ENCODE results near the gene MEGF11. TPM values are rescaled to one million over a fixed set of nuclear protein-coding genes. Genes with fewer than 3 reads are reported as not detected.

Gene MEGF11
- total RNA-seq, 1 donor from 2014 or later, result 0.60 TPM

GRCh38 chr15:66021496-66022162, 231.9 kb downstream of the MEGF11 start:
- H3K36me3 Mint-ChIP-seq (ENCODE audit: insufficient read depth), result no peaks in the 10 kb centered on the region
- no peaks in the 10 kb centered on the region for H3K4me1 Mint-ChIP-seq (ENCODE audit: low read depth)
- H3K27me3 Mint-ChIP-seq, result peaks cover 39% of the 10 kb centered on the region
- H3K9me3 Mint-ChIP-seq (ENCODE audit: low read depth), result no peaks in the 10 kb centered on the region
- no peak for DNase-seq (ENCODE audit: low spot score, unreplicated experiment)
- no peak overlapping the region for H3K27ac Mint-ChIP-seq
- H3K4me3 Mint-ChIP-seq (ENCODE audit: low read depth), result no peak overlapping the region
- TF ChIP-seq CTCF (IDR thresholded peaks at IDR 0.05; ENCODE audit: unreplicated experiment), result no peak

GRCh38 chr15:66019826-66020398, 233.6 kb downstream of the MEGF11 start:
- Mint-ChIP-seq H3K4me1 (ENCODE audit: low read depth) (no peaks in the 10 kb centered on the region), H3K27me3 (peaks cover 26% of the 10 kb centered on the region), H3K9me3 (ENCODE audit: low read depth) (no peaks in the 10 kb centered on the region), H3K27ac (no peak overlapping the region), H3K4me3 (ENCODE audit: low read depth) (no peak overlapping the region), H3K36me3 (ENCODE audit: insufficient read depth) (no peaks in the 10 kb centered on the region)
- no peak for DNase-seq (ENCODE audit: low spot score, unreplicated experiment)
- TF ChIP-seq CTCF (IDR thresholded peaks at IDR 0.05; ENCODE audit: unreplicated experiment), result no peak

GRCh38 chr15:66019368-66019767, 234.2 kb downstream of the MEGF11 start:
- no peak overlapping the region for H3K4me3 Mint-ChIP-seq (ENCODE audit: low read depth)
- peaks cover 21% of the 10 kb centered on the region for H3K27me3 Mint-ChIP-seq
- H3K4me1 Mint-ChIP-seq (ENCODE audit: low read depth), result no peaks in the 10 kb centered on the region
- TF ChIP-seq CTCF (IDR thresholded peaks at IDR 0.05; ENCODE audit: unreplicated experiment), result no peak
- H3K27ac Mint-ChIP-seq, result no peak overlapping the region
- DNase-seq (ENCODE audit: low spot score, unreplicated experiment), result no peak
- H3K9me3 Mint-ChIP-seq (ENCODE audit: low read depth), result no peaks in the 10 kb centered on the region
- no peaks in the 10 kb centered on the region for H3K36me3 Mint-ChIP-seq (ENCODE audit: insufficient read depth)

GRCh38 chr15:66018488-66018797, 235.1 kb downstream of the MEGF11 start:
- Mint-ChIP-seq H3K9me3 (ENCODE audit: low read depth) (no peaks in the 10 kb centered on the region), H3K27ac (no peak overlapping the region), H3K36me3 (ENCODE audit: insufficient read depth) (no peaks in the 10 kb centered on the region), H3K4me3 (ENCODE audit: low read depth) (no peak overlapping the region), H3K4me1 (ENCODE audit: low read depth) (no peaks in the 10 kb centered on the region), H3K27me3 (peaks cover 18% of the 10 kb centered on the region)
- no peak for TF ChIP-seq CTCF (IDR thresholded peaks at IDR 0.05; ENCODE audit: unreplicated experiment)
- no peak for DNase-seq (ENCODE audit: low spot score, unreplicated experiment)

GRCh38 chr15:66017792-66018487, 235.6 kb downstream of the MEGF11 start:
- Mint-ChIP-seq H3K27ac (no peak overlapping the region), H3K9me3 (ENCODE audit: low read depth) (no peaks in the 10 kb centered on the region), H3K4me1 (ENCODE audit: low read depth) (no peaks in the 10 kb centered on the region), H3K36me3 (ENCODE audit: insufficient read depth) (no peaks in the 10 kb centered on the region), H3K4me3 (ENCODE audit: low read depth) (no peak overlapping the region), H3K27me3 (peaks cover 18% of the 10 kb centered on the region)
- DNase-seq (ENCODE audit: low spot score, unreplicated experiment), result no peak
- no peak for TF ChIP-seq CTCF (IDR thresholded peaks at IDR 0.05; ENCODE audit: unreplicated experiment)
